ENCODE measurements around the gene KRT26.

DNA sequence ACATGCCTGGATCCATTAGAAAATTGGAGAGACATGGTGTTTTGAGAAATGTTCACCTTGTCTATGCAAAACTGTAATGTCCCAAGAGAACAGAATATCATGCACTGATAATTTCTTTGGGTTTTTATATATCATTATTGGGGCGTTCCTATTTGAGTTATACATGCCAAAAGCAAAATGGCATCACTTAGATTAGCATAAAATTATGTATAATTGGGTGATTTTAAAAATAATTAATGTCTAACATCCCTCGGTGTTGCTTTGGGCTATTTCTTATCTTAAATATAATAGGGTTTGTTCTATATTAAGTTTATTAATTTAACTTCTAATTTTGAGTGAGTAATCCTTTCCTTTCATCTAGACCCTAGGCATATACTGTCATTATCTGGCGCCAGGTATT is 27.9 kb upstream of the KRT26 start, which contains the start of gene KRT28:
- TF ChIP-seq POLR2A (IDR thresholded peaks at IDR 0.05; ENCODE audit: low read length) = no peak
- TF ChIP-seq MAFK (IDR thresholded peaks at IDR 0.05; ENCODE audit: partially characterized antibody) = no peak
- TF ChIP-seq POLR2AphosphoS2 (conservative IDR thresholded peaks at IDR 0.05; ENCODE audit: low read length) = no peak
- TF ChIP-seq, protein P1, sequence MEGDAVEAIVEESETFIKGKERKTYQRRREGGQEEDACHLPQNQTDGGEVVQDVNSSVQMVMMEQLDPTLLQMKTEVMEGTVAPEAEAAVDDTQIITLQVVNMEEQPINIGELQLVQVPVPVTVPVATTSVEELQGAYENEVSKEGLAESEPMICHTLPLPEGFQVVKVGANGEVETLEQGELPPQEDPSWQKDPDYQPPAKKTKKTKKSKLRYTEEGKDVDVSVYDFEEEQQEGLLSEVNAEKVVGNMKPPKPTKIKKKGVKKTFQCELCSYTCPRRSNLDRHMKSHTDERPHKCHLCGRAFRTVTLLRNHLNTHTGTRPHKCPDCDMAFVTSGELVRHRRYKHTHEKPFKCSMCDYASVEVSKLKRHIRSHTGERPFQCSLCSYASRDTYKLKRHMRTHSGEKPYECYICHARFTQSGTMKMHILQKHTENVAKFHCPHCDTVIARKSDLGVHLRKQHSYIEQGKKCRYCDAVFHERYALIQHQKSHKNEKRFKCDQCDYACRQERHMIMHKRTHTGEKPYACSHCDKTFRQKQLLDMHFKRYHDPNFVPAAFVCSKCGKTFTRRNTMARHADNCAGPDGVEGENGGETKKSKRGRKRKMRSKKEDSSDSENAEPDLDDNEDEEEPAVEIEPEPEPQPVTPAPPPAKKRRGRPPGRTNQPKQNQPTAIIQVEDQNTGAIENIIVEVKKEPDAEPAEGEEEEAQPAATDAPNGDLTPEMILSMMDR (IDR thresholded peaks at IDR 0.05) = no peak
- no peak for TF ChIP-seq BHLHE40 (IDR thresholded peaks at IDR 0.05; ENCODE audit: low read depth, low read length)
- no peak for TF ChIP-seq ZSCAN20 (CRISPR knock-in tag; IDR thresholded peaks at IDR 0.05)
- TF ChIP-seq RFX5 (IDR thresholded peaks at IDR 0.05) = no peak
- TF ChIP-seq SMC3 (IDR thresholded peaks at IDR 0.05) = no peak
- TF ChIP-seq EP300 (IDR thresholded peaks at IDR 0.05) = no peak

All from A549 (cell line).